Kidney epithelial cell (primary cell): ENCODE results near the gene TTLL1. TPM values are rescaled to one million over a fixed set of nuclear protein-coding genes. Genes with fewer than 3 reads are reported as not detected.
"Not testable (repeated sequence)": the region's sequence is repeated elsewhere in the genome, so short reads cannot be mapped to it uniquely, and the experiment has no call there.

Experiments
- DNase-seq: peaks from one replicate; pipeline ENCODE4 v3.0.0-alpha.2; 2010; ENCODE audit warnings: low read depth
- H3K27me3 ChIP-seq: 2 replicates; pipeline ENCODE4 v1.6.0; 2011; ENCODE audit warnings: low read length; ENCODE audit not compliant: control insufficient read depth, insufficient read depth
- H3K36me3 ChIP-seq: 2 replicates; pipeline ENCODE4 v1.5.1; 2011; ENCODE audit warnings: low read length; ENCODE audit not compliant: control insufficient read depth, insufficient read depth
- H3K4me3 ChIP-seq: 2 replicates; pipeline ENCODE4 v1.5.1; 2011; ENCODE audit warnings: low read depth, mild to moderate bottlenecking, control low read depth, low read length
- total RNA-seq: library from RNA; depleted of rRNA; stranded (reverse); fragments of >200 nt; gene quantifications from 2 replicates; pipeline ENCODE4 v1.2.3, GENCODE V29; 2015
- TF ChIP-seq, protein P1 (sequence below): IDR thresholded peaks from 2 replicates; pipeline ENCODE4 v1.5.1; 2011; ENCODE audit warnings: mild to moderate bottlenecking, moderate library complexity, low read length, control low read depth, inconsistent platforms; ENCODE audit not compliant: insufficient read depth, poor library complexity, severe bottlenecking

Gene TTLL1
- total RNA-seq, 1 donor from 2014 or later, result 14.8 TPM

DNA sequence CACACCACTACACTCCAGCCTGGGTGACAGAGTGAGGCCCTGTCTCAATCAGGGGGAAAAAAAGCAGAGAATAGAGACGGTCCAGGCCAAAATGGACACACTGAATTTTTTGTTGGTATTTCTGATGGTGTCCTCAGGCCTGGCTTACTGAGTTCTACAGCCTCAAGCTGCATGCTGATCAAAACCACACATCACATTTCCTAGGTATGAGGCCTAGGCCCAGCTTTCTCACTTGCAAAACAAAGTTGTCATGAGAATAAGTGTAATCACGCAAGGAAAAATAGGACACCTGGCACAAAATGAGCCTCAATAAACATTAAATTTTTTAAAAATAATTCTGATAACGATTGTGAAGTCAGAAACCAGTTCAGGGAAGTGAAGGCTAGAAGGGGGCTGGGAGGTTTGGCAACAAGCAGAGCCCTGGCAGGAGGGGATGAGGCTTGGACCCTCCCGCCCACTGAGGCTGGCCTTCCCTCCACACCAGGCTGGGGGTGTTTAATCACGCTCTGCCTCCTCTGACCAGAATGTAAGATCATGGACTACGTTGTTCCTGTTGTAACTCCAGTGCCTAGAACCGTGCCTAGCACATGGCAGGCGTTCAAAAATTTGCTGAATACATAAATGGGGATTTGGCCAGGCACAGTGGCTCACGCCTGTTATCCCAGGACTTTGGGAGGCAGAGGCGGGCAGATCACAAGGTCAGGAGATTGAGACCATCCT, 92.4 kb downstream of the TTLL1 start:
- H3K4me3 ChIP-seq, result no peak overlapping the region
- H3K27me3 ChIP-seq, result no peaks in the 10 kb centered on the region
- no peak for DNase-seq
- no peaks in the 10 kb centered on the region for H3K36me3 ChIP-seq
- TF ChIP-seq, protein P1, sequence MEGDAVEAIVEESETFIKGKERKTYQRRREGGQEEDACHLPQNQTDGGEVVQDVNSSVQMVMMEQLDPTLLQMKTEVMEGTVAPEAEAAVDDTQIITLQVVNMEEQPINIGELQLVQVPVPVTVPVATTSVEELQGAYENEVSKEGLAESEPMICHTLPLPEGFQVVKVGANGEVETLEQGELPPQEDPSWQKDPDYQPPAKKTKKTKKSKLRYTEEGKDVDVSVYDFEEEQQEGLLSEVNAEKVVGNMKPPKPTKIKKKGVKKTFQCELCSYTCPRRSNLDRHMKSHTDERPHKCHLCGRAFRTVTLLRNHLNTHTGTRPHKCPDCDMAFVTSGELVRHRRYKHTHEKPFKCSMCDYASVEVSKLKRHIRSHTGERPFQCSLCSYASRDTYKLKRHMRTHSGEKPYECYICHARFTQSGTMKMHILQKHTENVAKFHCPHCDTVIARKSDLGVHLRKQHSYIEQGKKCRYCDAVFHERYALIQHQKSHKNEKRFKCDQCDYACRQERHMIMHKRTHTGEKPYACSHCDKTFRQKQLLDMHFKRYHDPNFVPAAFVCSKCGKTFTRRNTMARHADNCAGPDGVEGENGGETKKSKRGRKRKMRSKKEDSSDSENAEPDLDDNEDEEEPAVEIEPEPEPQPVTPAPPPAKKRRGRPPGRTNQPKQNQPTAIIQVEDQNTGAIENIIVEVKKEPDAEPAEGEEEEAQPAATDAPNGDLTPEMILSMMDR, result no peak

DNA sequence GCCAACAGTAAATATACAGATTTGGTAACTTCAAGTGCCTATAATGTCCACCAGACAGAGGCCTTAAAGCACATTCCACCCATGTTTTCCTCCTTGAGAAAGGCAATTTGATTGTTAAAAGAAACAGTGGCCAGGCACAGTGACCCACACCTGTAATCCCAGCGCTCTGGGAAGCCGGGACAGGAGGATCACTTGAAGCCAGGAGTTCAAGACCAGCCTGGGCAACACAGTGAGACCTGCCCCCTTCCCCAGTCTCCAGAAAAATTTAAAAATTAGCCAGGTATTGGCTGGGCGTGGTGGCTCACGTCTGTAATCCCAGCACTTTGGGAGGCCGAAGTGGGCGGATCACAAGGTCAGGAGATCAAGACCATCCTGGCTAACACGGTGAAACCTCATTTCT, 93.5 kb downstream of the TTLL1 start:
- not testable (repeated sequence) for H3K27me3 ChIP-seq, H3K4me3 ChIP-seq, H3K36me3 ChIP-seq, DNase-seq

DNA sequence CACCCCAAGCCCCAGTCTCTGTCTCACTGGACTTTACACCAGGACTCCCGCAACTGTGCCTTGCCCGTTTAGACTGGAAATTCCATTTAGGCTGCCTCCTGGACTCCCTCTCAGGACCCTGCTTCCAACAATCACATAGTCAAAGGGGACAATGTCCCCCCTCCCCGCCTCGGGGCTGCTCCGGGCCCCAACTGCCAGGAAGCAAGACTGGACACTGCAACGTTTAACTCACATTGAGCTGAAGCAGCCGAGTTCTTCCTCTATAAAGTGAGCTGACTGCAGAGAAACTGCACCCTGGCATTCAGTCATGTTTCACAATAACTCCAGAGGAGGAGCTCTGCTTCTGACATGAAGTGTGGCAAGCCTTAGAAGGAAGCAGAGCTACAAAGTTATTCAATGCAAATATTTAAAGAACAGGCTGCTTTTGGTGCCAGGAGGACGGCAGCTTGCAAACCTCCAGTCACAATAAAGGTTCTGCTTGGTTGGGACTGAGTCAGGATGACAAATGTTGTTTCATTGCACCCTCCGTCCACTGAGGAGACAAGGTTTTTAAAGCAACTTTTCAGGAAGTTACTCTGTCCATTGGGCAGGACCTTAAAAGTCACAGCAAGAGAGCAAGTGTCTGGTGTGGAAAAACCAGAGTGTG, 94.2 kb downstream of the TTLL1 start:
- TF ChIP-seq, protein P1, result no peak
- no peaks in the 10 kb centered on the region for H3K27me3 ChIP-seq
- peak; percentile 98 for DNase-seq
- H3K4me3 ChIP-seq, result no peak overlapping the region
- H3K36me3 ChIP-seq, result no peaks in the 10 kb centered on the region

DNA sequence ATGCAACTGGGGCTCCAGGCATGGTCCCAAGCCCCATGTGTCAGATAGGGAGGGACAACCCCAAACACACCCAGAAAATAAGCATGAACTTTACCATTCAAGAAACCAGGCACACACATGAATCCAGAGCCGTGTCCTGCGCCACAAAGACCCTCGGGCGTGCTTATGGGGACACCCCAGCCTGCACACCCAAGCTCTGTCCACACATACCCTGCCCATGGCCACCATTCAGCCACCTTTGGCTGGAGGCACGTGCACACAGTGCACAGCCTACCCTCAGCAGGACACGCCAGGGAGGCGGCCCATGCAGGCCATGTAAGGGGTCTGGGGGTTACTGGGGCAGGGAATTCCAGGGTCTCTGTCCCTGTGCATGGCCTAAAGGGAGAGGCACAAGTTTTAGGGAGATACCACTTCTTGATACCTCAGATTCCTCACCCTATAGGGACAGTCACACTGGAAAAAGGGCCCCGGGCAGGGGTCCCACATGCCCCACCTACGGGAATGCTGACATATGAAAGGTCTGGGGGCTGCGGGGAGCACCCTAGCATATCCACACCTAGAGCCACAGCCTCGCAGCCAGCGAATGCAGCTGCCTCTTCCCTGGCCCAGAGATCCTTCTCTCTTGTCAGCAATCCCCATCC, 94.8 kb downstream of the TTLL1 start:
- DNase-seq, result no peak
- Histone ChIP-seq H3K36me3 (no peaks in the 10 kb centered on the region), H3K4me3 (no peak overlapping the region), H3K27me3 (no peaks in the 10 kb centered on the region)
- TF ChIP-seq, protein P1, result no peak

DNA sequence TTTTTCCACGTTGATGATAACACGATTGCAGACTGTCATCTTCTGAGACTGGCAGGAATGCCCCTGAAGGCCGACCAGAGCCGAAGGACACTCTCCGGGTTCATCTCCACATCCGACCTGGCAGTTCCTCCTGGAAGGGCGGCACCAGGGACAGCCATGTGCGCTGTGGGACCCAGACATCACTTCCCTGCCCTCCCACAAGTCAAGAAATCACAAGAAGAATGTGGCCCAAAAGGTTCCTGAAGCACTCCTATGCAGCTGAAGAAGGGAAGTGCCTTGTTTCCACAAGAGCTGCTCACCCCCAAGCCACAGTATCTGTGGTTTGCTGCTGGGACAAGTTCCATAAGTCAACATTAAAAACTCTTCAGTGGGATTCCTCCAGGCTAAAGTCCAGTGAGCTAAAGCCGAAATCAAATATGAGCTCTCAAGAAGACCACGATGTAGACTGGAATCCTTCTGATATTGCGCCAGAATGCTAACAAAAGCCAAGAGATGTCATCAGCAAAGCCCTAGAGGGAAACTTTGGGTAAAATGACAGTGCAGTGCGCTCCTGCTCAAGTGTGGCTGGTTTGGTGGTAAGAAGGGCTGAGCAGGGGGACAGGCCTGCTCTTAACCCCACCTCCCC, 95.4 kb downstream of the TTLL1 start:
- Histone ChIP-seq H3K4me3 (no peak overlapping the region), H3K27me3 (no peaks in the 10 kb centered on the region), H3K36me3 (no peaks in the 10 kb centered on the region)
- TF ChIP-seq, protein P1, result no peak
- no peak for DNase-seq

DNA sequence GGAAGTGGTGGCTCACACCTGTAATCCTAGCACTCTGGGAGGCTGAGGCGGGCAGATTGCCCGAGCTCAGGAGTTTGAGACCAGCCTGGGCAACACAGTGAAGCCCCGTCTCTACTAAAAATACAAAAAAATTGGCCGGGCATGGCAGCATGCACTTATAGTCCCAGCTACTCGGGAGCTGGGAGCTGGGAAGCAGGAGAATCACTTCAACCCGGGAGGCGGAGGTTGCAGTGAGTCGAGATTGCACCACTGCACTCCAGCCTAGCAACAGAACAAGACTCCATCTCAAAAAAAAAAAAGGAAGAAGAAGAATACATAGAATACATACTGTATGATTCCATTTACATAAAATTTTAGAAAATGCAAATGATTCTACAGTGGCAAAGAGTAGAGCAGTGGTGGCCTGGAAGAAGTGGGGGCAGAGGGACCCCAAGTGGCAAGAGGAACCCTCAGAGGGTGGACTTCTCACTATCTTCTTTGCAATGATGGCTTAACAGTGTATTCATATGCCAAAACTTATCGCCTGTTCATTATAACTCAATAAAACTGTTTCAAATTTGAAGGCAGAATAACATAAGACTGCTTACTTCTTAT, 96.2 kb downstream of the TTLL1 start:
- DNase-seq, result no peak
- TF ChIP-seq, protein P1, result no peak

More for the DNA sequence above, 96.2 kb downstream of the TTLL1 start:
- H3K4me3 ChIP-seq, result no peak overlapping the region
- H3K36me3 ChIP-seq, result no peaks in the 10 kb centered on the region
- H3K27me3 ChIP-seq, result no peaks in the 10 kb centered on the region
